ENCODE measurements around the gene EDN2. TPM values are rescaled to one million over a fixed set of nuclear protein-coding genes. Genes with fewer than 3 reads are reported as not detected.

EDN2 gene
- total RNA-seq, 3 donors from 2014 or later, result 2.3 to 3.8 TPM; not detected in 1

DNA sequence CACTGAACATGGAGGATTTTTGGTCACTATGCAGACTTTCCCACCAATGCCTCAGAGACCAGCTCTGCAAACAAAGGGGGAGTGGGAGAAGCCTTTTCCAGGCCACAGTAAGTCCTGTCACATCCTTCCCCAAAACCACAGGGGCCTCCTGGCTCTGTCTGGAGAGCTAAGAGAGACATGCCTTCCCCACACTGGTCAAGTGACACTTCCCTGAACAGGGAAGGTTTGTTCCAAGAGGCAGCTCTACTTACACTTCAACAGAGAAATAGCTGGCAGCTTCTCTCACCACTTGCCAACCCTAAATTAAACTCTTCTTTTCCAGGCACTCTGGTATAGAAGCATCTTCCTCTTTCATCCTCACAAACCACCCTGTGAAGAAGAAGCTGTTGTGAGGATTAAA is 39.7 kb downstream of the EDN2 start:
- intact Hi-C loops (cut with DNase I; ENCODE audit: low total_unique reads), result no loop called here
- peaks cover 4 to 10% of the 10 kb centered on the region in 2 donors for H3K4me1 ChIP-seq
- peaks cover 0 to 7% of the 10 kb centered on the region in 2 donors for H3K9me3 ChIP-seq
- TF ChIP-seq, protein P1, sequence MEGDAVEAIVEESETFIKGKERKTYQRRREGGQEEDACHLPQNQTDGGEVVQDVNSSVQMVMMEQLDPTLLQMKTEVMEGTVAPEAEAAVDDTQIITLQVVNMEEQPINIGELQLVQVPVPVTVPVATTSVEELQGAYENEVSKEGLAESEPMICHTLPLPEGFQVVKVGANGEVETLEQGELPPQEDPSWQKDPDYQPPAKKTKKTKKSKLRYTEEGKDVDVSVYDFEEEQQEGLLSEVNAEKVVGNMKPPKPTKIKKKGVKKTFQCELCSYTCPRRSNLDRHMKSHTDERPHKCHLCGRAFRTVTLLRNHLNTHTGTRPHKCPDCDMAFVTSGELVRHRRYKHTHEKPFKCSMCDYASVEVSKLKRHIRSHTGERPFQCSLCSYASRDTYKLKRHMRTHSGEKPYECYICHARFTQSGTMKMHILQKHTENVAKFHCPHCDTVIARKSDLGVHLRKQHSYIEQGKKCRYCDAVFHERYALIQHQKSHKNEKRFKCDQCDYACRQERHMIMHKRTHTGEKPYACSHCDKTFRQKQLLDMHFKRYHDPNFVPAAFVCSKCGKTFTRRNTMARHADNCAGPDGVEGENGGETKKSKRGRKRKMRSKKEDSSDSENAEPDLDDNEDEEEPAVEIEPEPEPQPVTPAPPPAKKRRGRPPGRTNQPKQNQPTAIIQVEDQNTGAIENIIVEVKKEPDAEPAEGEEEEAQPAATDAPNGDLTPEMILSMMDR (IDR thresholded peaks at IDR 0.05), result no peak
- TF ChIP-seq POLR2A (IDR thresholded peaks at IDR 0.05) (no peak), POLR2AphosphoS5 (IDR thresholded peaks at IDR 0.05) (no peak)
- H3K27ac ChIP-seq, result no peak overlapping the region
- no peak for DNase-seq (ENCODE audit: low spot score in 2 of 2)
- H3K27me3 ChIP-seq, result no peaks in the 10 kb centered on the region
- no peaks in the 10 kb centered on the region for H3K36me3 ChIP-seq
- no peak overlapping the region for H3K4me3 ChIP-seq

DNA sequence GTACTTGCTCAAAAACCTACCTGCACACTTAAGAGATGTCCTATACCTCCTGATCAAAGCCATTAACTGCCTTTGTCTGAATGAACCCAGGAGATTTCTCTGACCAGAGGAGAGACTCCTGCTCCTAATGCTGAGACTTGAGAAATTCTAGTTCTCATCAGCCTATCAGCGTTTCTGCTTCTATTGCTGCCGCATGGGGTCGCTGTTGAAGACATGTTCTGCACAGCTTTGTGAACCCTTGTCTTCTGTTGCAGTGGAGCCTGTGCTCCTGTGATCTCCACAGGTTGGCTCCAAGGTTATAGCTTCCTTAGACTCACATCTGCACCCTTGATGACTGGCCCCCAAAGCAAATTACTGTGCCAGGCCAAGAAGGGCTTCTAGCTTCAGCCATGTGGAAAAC is 40.2 kb downstream of the EDN2 start:
- no peak for TF ChIP-seq POLR2A (IDR thresholded peaks at IDR 0.05)
- TF ChIP-seq, protein P1 (IDR thresholded peaks at IDR 0.05), result peak in 1 of 3 donors; percentile 12
- H3K4me3 ChIP-seq, result no peak overlapping the region
- no peak for DNase-seq (ENCODE audit: low spot score in 2 of 2)
- H3K27me3 ChIP-seq, result no peaks in the 10 kb centered on the region
- H3K27ac ChIP-seq, result no peak overlapping the region
- intact Hi-C loops (cut with DNase I; ENCODE audit: low total_unique reads), result no loop called here
- peaks cover 4 to 10% of the 10 kb centered on the region in 2 donors for H3K4me1 ChIP-seq
- no peaks in the 10 kb centered on the region for H3K36me3 ChIP-seq
- H3K9me3 ChIP-seq, result peaks cover 0 to 7% of the 10 kb centered on the region in 2 donors

DNA sequence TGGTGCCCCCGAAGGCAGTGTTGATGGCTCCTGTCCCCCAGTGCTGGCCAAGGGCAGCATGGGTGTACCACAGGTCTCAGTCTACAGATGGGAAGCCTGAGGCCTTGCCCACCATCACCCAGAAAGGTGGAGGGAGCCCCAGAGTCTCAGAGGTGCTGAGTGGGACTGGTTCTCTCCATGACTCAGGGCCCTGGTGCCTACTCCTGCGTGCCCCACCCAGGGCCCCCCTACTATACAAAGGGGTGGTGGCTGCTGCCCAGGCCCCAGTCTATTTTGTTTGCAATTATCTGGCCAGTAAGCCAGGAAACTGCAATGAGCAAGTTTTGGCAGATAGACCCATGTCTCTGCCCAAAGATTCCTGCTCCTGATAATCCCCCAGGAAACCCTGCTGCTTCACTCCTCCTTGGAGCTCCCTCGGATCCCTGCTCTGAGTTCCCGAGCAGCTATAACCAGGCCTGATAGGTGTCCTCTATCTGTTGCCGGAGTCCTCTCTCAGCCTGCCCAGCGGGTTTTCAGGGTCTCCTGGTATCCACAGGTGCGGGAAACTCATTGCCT is 41.7 kb downstream of the EDN2 start:
- no peaks in the 10 kb centered on the region for H3K27me3 ChIP-seq
- H3K9me3 ChIP-seq, result peaks cover 0 to 7% of the 10 kb centered on the region in 2 donors
- H3K27ac ChIP-seq, result peak overlapping the region; percentile 58 to 80
- DNase-seq (ENCODE audit: low spot score in 2 of 2), result peak in 1 of 2 donors; percentile 61
- H3K4me3 ChIP-seq, result no peak overlapping the region
- TF ChIP-seq, protein P1 (IDR thresholded peaks at IDR 0.05), result no peak
- TF ChIP-seq POLR2A (IDR thresholded peaks at IDR 0.05) (no peak), POLR2AphosphoS5 (IDR thresholded peaks at IDR 0.05) (no peak)
- H3K4me1 ChIP-seq, result peaks cover 3 to 4% of the 10 kb centered on the region in 2 donors
- intact Hi-C loops (cut with DNase I; ENCODE audit: low total_unique reads), result no loop called here
- H3K36me3 ChIP-seq, result no peaks in the 10 kb centered on the region

DNA sequence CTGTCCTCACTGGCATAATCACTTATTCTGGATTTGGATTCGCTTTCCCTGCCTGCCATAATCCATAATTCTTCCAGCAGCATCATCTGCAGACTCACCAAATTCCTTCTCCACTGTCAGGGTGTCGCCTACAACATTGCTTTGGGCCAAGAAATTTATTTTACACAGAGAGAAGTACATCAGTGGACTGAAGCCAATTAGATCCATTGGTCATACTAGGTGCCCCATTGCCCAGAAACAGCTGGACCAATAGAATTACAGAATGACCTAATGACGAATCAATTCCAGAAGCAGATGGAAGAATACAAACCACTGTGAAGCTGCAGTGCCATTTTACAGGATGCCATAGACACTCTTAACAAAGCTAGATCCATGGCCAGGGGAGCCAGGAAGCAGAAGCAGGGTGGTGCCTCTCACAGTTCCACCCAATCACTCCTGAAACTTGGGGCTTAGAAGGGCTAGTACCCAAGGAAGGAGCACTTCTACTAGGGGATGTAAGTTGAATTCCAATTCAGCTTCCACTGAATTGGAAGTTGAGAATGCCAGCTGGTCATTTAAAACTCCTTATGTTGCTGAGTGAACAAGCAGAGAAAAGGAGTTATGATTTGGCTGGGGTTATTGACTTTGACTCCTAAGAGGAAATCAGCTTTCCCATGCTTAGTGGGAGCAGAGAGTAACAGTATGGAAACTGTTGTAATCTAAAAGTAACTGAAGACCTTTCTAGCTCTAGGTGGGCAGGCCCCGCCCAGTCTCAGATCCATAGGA is 44.0 kb downstream of the EDN2 start:
- Histone ChIP-seq H3K4me3 (no peak overlapping the region), H3K27ac (no peak overlapping the region), H3K27me3 (no peaks in the 10 kb centered on the region), H3K4me1 (peaks cover 3 to 4% of the 10 kb centered on the region in 2 donors), H3K9me3 (peaks cover 0 to 7% of the 10 kb centered on the region in 2 donors), H3K36me3 (no peaks in the 10 kb centered on the region)
- no peak for TF ChIP-seq POLR2AphosphoS5 (IDR thresholded peaks at IDR 0.05)
- intact Hi-C loops (cut with DNase I; ENCODE audit: low total_unique reads), result no loop called here
- DNase-seq (ENCODE audit: low spot score in 2 of 2), result no peak

DNA sequence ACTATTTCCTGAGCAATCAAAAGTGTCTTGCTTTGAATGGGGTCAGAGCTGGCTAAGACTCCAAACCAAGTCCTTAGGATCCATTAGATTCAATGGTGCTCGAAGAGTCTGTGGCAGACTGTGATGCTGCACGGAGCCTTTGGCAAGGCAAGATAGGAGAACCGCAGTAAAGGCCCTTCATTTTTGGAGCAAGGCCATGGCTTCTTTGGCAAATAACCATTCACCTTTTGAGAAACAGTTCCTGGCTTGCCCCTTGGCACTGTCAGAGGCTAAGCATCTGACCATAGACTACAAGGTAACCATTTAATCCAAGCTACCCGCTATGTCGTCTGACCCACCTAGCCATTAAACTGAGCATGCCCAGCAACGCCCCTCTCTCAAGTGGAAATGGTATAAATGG is 45.2 kb downstream of the EDN2 start:
- H3K9me3 ChIP-seq, result peaks cover 0 to 4% of the 10 kb centered on the region in 2 donors
- H3K27ac ChIP-seq, result no peak overlapping the region
- no peaks in the 10 kb centered on the region for H3K27me3 ChIP-seq
- TF ChIP-seq POLR2AphosphoS5 (IDR thresholded peaks at IDR 0.05), result no peak
- TF ChIP-seq, protein P1 (IDR thresholded peaks at IDR 0.05), result no peak
- TF ChIP-seq POLR2A (IDR thresholded peaks at IDR 0.05), result no peak
- H3K4me3 ChIP-seq, result no peak overlapping the region
- intact Hi-C loops (cut with DNase I; ENCODE audit: low total_unique reads), result no loop called here
- H3K4me1 ChIP-seq, result peaks cover 3 to 4% of the 10 kb centered on the region in 2 donors
- H3K36me3 ChIP-seq, result no peaks in the 10 kb centered on the region
- no peak for DNase-seq (ENCODE audit: low spot score in 2 of 2)

All from breast epithelium (tissue), 4 donors.